OCI-LY1 (cell line): ENCODE results near the gene MAPK8.
"Not testable (repeated sequence)": the region's sequence is repeated elsewhere in the genome, so short reads cannot be mapped to it uniquely, and the experiment has no call there.

Experiments used
- H2AFZ ChIP-seq: fragments of 200-600 bp; sonication (generic), shearing (Covaris generic); 2 replicates; pipeline ENCODE4 v1.6.0; 2014; ENCODE audit warnings: antibody characterized with exemption, mild to moderate bottlenecking, low read length
- H3F3A ChIP-seq: fragments of 200-600 bp; sonication (generic), shearing (Covaris generic); 2 replicates; pipeline ENCODE4 v1.6.0; 2014; ENCODE audit warnings: mild to moderate bottlenecking, antibody characterized with exemption, low read length, moderate library complexity; ENCODE audit not compliant: insufficient read depth
- H3K27ac ChIP-seq: fragments of 200-600 bp; sonication (generic); 2 replicates; pipeline ENCODE4 v1.5.1; 2014; ENCODE audit warnings: low read length, mixed run types, mild to moderate bottlenecking, low read depth; ENCODE audit not compliant: poor library complexity, severe bottlenecking
- H3K27me3 ChIP-seq: fragments of 200-600 bp; sonication (generic); 2 replicates; pipeline ENCODE4 v1.6.0; 2014; ENCODE audit warnings: antibody characterized with exemption, mild to moderate bottlenecking, low read length, moderate library complexity; ENCODE audit not compliant: insufficient read depth
- H3K36me3 ChIP-seq: fragments of 200-600 bp; sonication (generic); 2 replicates; pipeline ENCODE4 v1.6.1; 2014; ENCODE audit warnings: mild to moderate bottlenecking, antibody characterized with exemption, low read length, moderate library complexity, mixed read lengths; ENCODE audit not compliant: insufficient read depth
- H3K4me1 ChIP-seq: fragments of 200-600 bp; sonication (generic); 2 replicates; pipeline ENCODE4 v1.5.1; 2014; ENCODE audit warnings: mild to moderate bottlenecking, low read length, moderate library complexity; ENCODE audit not compliant: insufficient read depth, severe bottlenecking
- H3K4me2 ChIP-seq: fragments of 200-600 bp; sonication (generic), shearing (Covaris generic); 2 replicates; pipeline ENCODE4 v1.6.1; 2014; ENCODE audit warnings: low read length
- H3K4me3 ChIP-seq: fragments of 200-600 bp; sonication (generic); 2 replicates; pipeline ENCODE4 v1.5.1; 2014; ENCODE audit warnings: low read length, low read depth, mild to moderate bottlenecking, mixed read lengths; ENCODE audit not compliant: poor library complexity, severe bottlenecking
- H3K79me2 ChIP-seq: fragments of 200-600 bp; shearing (Covaris generic); 2 replicates; pipeline ENCODE4 v1.6.1; 2016; ENCODE audit warnings: mixed run types, low read length, mixed read lengths; ENCODE audit not compliant: insufficient read depth
- H3K9ac ChIP-seq: fragments of 200-600 bp; sonication (generic), shearing (Covaris generic); 2 replicates; pipeline ENCODE4 v1.6.1; 2014; ENCODE audit warnings: mild to moderate bottlenecking, low read length, mixed read lengths
- H3K9me2 ChIP-seq: fragments of 200-600 bp; sonication (generic), shearing (Covaris generic); 2 replicates; pipeline ENCODE4 v1.6.1; 2014; ENCODE audit warnings: low read depth, mild to moderate bottlenecking, low read length, mixed read lengths
- H3K9me3 ChIP-seq: fragments of 200-600 bp; shearing (Covaris generic); 2 replicates; pipeline ENCODE4 v1.6.1; 2014; ENCODE audit warnings: low read length, mixed read lengths
- H4K20me1 ChIP-seq: fragments of 200-600 bp; sonication (generic), shearing (Covaris generic); 2 replicates; pipeline ENCODE4 v1.6.0; 2016; ENCODE audit warnings: mild to moderate bottlenecking, low read length; ENCODE audit not compliant: insufficient read depth
- EZH2 ChIP-seq: fragments of 200-600 bp; sonication (generic), shearing (Covaris generic); IDR thresholded peaks from 2 replicates; pipeline ENCODE4 v1.8.0; 2017; ENCODE audit warnings: borderline replicate concordance, mixed run types, mild to moderate bottlenecking, antibody characterized with exemption, low read length, moderate library complexity, mixed read lengths
- TF ChIP-seq, protein P1 (sequence below): fragments of 200-600 bp; sonication (generic), shearing (Covaris generic); IDR thresholded peaks from 2 replicates; pipeline ENCODE4 v1.5.1; 2017; ENCODE audit warnings: mild to moderate bottlenecking, antibody characterized with exemption, low read length, moderate library complexity, mixed read lengths

MAPK8 gene

DNA sequence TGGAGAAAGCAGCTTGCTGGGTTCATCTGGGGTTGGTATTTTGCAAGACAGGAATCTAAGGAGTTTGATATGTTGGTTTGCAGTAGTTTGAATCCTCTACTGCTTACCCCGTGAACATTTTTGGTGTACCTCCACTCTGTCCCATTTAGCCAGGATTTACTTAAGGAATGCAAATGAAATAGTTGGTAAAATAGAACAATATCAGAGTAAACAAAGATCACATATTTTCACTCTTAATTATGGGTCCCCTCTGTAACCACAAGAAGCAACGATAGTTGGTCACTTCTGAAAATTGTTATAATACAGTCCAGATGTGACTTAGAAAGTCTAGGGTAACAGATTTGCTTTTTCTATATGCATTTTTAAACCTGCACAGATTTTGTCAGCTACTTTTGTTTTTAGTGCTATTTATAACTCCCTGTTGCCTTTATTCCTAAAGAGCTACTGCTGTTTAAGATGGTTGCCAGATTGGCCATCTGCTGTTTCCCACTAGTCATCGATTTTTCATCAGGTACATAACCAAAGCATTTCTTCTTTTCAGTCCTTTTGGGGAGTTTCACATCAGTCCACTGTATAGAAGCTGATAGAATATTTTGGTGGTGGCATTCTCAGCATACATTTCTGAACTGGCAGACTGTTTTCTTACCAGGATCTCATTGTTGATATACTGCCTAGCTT, 37.6 kb downstream of the MAPK8 start:
- H2AFZ ChIP-seq: no peak overlapping the region
- no peaks in the 10 kb centered on the region for H3K27me3 ChIP-seq
- H3K9me2 ChIP-seq: no peaks in the 10 kb centered on the region
- no peak overlapping the region for H3K4me3 ChIP-seq
- no peaks in the 10 kb centered on the region for H4K20me1 ChIP-seq
- H3K4me1 ChIP-seq: no peaks in the 10 kb centered on the region
- no peaks in the 10 kb centered on the region for H3F3A ChIP-seq
- H3K9ac ChIP-seq: no peak overlapping the region
- no peaks in the 10 kb centered on the region for H3K79me2 ChIP-seq
- TF ChIP-seq, protein P1, sequence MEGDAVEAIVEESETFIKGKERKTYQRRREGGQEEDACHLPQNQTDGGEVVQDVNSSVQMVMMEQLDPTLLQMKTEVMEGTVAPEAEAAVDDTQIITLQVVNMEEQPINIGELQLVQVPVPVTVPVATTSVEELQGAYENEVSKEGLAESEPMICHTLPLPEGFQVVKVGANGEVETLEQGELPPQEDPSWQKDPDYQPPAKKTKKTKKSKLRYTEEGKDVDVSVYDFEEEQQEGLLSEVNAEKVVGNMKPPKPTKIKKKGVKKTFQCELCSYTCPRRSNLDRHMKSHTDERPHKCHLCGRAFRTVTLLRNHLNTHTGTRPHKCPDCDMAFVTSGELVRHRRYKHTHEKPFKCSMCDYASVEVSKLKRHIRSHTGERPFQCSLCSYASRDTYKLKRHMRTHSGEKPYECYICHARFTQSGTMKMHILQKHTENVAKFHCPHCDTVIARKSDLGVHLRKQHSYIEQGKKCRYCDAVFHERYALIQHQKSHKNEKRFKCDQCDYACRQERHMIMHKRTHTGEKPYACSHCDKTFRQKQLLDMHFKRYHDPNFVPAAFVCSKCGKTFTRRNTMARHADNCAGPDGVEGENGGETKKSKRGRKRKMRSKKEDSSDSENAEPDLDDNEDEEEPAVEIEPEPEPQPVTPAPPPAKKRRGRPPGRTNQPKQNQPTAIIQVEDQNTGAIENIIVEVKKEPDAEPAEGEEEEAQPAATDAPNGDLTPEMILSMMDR: no peak
- TF ChIP-seq EZH2: no peak
- H3K9me3 ChIP-seq: no peaks in the 10 kb centered on the region
- no peak overlapping the region for H3K4me2 ChIP-seq
- H3K27ac ChIP-seq: no peak overlapping the region
- no peaks in the 10 kb centered on the region for H3K36me3 ChIP-seq

DNA sequence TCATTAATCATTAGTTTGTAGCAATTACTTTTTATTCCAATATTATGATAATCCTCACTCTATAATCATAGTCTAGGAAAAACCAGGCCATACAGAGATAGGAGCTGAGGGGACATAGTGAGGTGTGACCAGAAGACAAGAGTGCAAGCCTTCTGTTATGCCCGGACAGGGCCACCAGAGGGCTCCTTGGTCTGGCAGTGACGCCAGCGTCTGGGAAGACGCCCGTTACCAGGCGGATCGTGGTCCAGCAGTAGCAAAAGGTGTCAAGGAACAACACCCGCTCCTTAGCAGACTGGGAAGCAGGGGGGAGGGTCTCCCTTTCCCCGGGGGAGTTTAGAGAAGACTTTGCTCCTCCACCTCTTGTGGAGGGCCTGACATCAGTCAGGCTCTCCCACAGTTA, 39.8 kb downstream of the MAPK8 start:
- H3K4me1 ChIP-seq, H3K79me2 ChIP-seq, H3K4me2 ChIP-seq: not testable (repeated sequence)

DNA sequence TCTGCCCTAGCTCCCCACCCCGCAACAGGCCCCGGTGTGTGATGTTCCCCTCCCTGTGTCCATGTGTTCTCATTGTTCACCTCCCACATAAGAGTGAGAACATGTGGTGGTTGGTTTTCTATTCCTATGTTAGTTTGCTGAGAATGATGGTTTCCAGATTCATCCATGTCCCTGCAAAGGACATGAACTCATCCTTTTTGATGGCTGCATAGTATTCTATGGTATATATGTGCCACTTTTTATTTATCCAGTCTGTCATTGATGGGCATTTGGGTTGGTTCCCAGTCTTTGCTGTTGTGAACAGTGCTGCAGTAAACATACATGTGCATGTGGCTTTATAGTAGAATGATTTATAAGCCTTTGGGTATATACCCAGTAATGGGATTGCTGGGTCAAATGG, 41.1 kb downstream of the MAPK8 start:
- H3K4me3 ChIP-seq, H3K9ac ChIP-seq, H3K9me2 ChIP-seq, H3K4me2 ChIP-seq, H2AFZ ChIP-seq, H4K20me1 ChIP-seq, H3K27ac ChIP-seq, H3K36me3 ChIP-seq, H3K27me3 ChIP-seq, H3K79me2 ChIP-seq, H3F3A ChIP-seq, H3K9me3 ChIP-seq, H3K4me1 ChIP-seq: not testable (repeated sequence)

More for the DNA sequence above, 39.8 kb downstream of the MAPK8 start:
- not testable (repeated sequence) for H3K27ac ChIP-seq, H3F3A ChIP-seq, H4K20me1 ChIP-seq, H3K27me3 ChIP-seq, H3K36me3 ChIP-seq, H3K4me3 ChIP-seq, H2AFZ ChIP-seq, H3K9me3 ChIP-seq, H3K9ac ChIP-seq, H3K9me2 ChIP-seq

DNA sequence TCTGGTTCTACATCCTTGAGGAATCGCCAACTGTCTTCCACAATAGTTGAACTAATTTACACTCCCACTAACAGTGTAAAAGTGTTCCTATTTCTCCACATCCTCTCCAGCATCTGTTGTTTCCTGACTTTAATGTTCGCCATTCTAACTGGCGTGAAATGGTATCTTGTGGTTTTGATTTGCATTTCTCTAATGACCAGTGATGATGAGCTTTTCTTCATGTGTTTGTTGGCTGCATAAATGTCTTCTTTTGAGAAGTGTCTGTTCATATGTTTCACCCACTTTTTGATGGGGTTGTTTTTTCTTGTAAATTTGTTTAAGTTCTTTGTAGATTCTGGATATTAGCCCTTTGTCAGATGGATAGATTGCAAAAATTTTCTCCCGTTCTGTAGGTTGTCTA, 41.5 kb downstream of the MAPK8 start:
- H3K27me3 ChIP-seq, H3K36me3 ChIP-seq, H3K9me3 ChIP-seq, H3K4me3 ChIP-seq, H3F3A ChIP-seq, H2AFZ ChIP-seq, H3K4me2 ChIP-seq, H3K27ac ChIP-seq, H3K79me2 ChIP-seq, H3K4me1 ChIP-seq, H3K9ac ChIP-seq, H4K20me1 ChIP-seq, H3K9me2 ChIP-seq: not testable (repeated sequence)

DNA sequence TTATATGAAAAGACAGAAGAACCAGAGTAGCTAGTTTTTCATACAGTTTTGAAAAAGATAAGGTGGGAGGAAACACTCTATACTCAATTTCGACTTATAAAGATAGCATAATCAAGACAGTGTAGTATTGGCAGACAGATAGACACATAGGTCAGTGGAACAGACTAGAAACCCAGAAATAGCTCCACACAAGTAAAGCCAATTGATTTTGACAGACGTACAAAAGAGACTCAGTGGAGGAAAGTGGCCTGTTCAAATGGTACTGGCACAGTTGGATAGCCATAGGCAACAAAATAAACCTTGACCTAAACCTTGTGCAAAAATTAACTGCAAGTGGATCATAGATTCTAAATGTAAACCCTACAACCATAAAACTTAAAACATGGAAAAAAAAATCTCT, 46.8 kb downstream of the MAPK8 start:
- H3K9ac ChIP-seq: no peak overlapping the region
- H3K79me2 ChIP-seq: no peaks in the 10 kb centered on the region
- H3K9me2 ChIP-seq: no peaks in the 10 kb centered on the region
- H3K9me3 ChIP-seq: no peaks in the 10 kb centered on the region
- H3K27me3 ChIP-seq: no peaks in the 10 kb centered on the region
- no peak overlapping the region for H3K27ac ChIP-seq
- no peaks in the 10 kb centered on the region for H3K4me1 ChIP-seq
- no peak overlapping the region for H3K4me2 ChIP-seq
- no peak overlapping the region for H2AFZ ChIP-seq
- H3K4me3 ChIP-seq: no peak overlapping the region
- no peaks in the 10 kb centered on the region for H3F3A ChIP-seq
- H4K20me1 ChIP-seq: no peaks in the 10 kb centered on the region
- no peaks in the 10 kb centered on the region for H3K36me3 ChIP-seq
- TF ChIP-seq, protein P1: no peak
- TF ChIP-seq EZH2: no peak
